Naive thymus-derived CD4-positive, alpha-beta T cell (primary cell): ENCODE measurements around the gene UBE4B. TPM values are rescaled to one million over a fixed set of nuclear protein-coding genes. Genes with fewer than 3 reads are reported as not detected.

Source experiments
- ATAC-seq: fragments of 150-1000 bp; cut with Tn5 transposase; 2 replicates; pipeline ENCODE4 v1.10.0; 2021; ENCODE audit warnings: mild to moderate bottlenecking, moderate library complexity
- CTCF ChIA-PET: fragments of 350-600 bp; sonication (Branson Sonifier 250); formaldehyde crosslinking; loops from one replicate; lab custom pipeline; 2021; ENCODE audit warnings: antibody characterized with exemption; lab: Charles Lee
- POLR2A ChIA-PET: fragments of 350-600 bp; sonication (Branson Sonifier 250); formaldehyde crosslinking; loops from one replicate; lab custom pipeline; 2021; ENCODE audit warnings: antibody characterized with exemption, inconsistent platforms; lab: Charles Lee
- DNase-seq, 9 donors: peaks; one replicate each; pipeline versions ENCODE4 v3.0.0 to v3.0.0-alpha.2; 2020 to 2022; ENCODE audit warnings: mixed read lengths in 1 of 9
- H3K27ac ChIP-seq: one replicate; pipeline ENCODE4 v1.7.0; 2013; ENCODE audit warnings: mild to moderate bottlenecking, low read depth, low read length, moderate library complexity
- H3K27me3 ChIP-seq, 2 donors: one replicate each; pipeline ENCODE4 v1.7.0; 2013; ENCODE audit warnings: low read length in 2 of 2, mild to moderate bottlenecking in 2 of 2, moderate library complexity in 2 of 2; ENCODE audit not compliant: control insufficient read depth in 2 of 2, insufficient read depth in 2 of 2
- H3K36me3 ChIP-seq, 3 experiments: 1 replicate in 2 of 3; 2 replicates in 1 of 3; pipeline ENCODE4 v1.7.0; 2013; ENCODE audit warnings: low read length in 3 of 3, mild to moderate bottlenecking in 3 of 3, moderate library complexity in 1 of 3; ENCODE audit not compliant: insufficient read depth in 3 of 3, control insufficient read depth in 2 of 3
- H3K4me1 ChIP-seq, 2 donors: one replicate each; pipeline ENCODE4 v1.7.0; 2013; ENCODE audit warnings: low read length in 2 of 2, mild to moderate bottlenecking in 2 of 2, moderate library complexity in 1 of 2; ENCODE audit not compliant: control insufficient read depth in 2 of 2, insufficient read depth in 2 of 2
- H3K4me3 ChIP-seq: 2 replicates; pipeline ENCODE4 v1.7.0; 2013; ENCODE audit warnings: mild to moderate bottlenecking, low read length
- H3K9me3 ChIP-seq, 3 experiments: 1 replicate in 2 of 3; 2 replicates in 1 of 3; pipeline ENCODE4 v1.7.0; 2013; ENCODE audit warnings: low read length in 3 of 3; ENCODE audit not compliant: control insufficient read depth in 2 of 3
- H3K27ac Mint-ChIP-seq, 9 donors: one replicate each; pipeline ENCODE4 v1.8.0; 2020 to 2022; ENCODE audit warnings: mixed read lengths in 9 of 9, mild to moderate bottlenecking in 8 of 9, moderate library complexity in 5 of 9, inconsistent platforms in 2 of 9
- H3K27me3 Mint-ChIP-seq, 5 donors: one replicate each; pipeline ENCODE4 v1.8.0; 2021 to 2022; ENCODE audit warnings: mixed read lengths in 5 of 5, mild to moderate bottlenecking in 1 of 5
- H3K36me3 Mint-ChIP-seq, 5 donors: one replicate each; pipeline ENCODE4 v1.8.0; 2020 to 2022; ENCODE audit warnings: mixed read lengths in 5 of 5, mild to moderate bottlenecking in 3 of 5, inconsistent platforms in 1 of 5
- H3K4me1 Mint-ChIP-seq, 7 donors: one replicate each; pipeline ENCODE4 v1.8.0; 2020 to 2022; ENCODE audit warnings: mixed read lengths in 7 of 7, mild to moderate bottlenecking in 3 of 7, inconsistent platforms in 1 of 7
- H3K4me3 Mint-ChIP-seq, 10 donors: one replicate each; pipeline ENCODE4 v1.8.0; 2020 to 2022; ENCODE audit warnings: mild to moderate bottlenecking in 10 of 10, mixed read lengths in 10 of 10, moderate library complexity in 6 of 10, inconsistent platforms in 2 of 10
- H3K9me3 Mint-ChIP-seq, 11 donors: one replicate each; pipeline ENCODE4 v1.8.0; 2020 to 2022; ENCODE audit warnings: mixed read lengths in 11 of 11, mild to moderate bottlenecking in 4 of 11, inconsistent platforms in 1 of 11, moderate library complexity in 1 of 11
- intact Hi-C, 2 donors: fragments of 100-400 bp; cut with micrococcal nuclease; formaldehyde crosslinking; loops; one replicate each; pipeline ENCODE4 v1.15.1; 2023
- polyA plus RNA-seq, 2 donors: library from polyadenylated mRNA; unstranded; fragments of 300-500 nt; fragmentation: Illumina TruSeq; gene quantifications; one replicate each; pipeline ENCODE4 v1.2.3, GENCODE V29; 2021
- total RNA-seq, 6 experiments: library from RNA in 5 of 6; stranded (reverse) in 5 of 6; gene quantifications; 1 replicate in 5 of 6; 2 replicates in 1 of 6; pipeline ENCODE4 v1.2.3 and lab custom pipeline; 2021 to 2026

Gene UBE4B
- total and polyA plus RNA-seq, 7 experiments from 2014 or later: 7.5 to 48.3 (median 39.2) TPM

- Mint-ChIP-seq H3K4me1 (peaks cover 0 to 6% (median 0%) of the 10 kb centered on the region in 7 donors), H3K27ac (no peak overlapping the region), H3K9me3 (no peaks in the 10 kb centered on the region), H3K4me3 (no peak overlapping the region), H3K36me3 (peaks cover 13 to 47% (median 15%) of the 10 kb centered on the region in 5 donors), H3K27me3 (no peaks in the 10 kb centered on the region)
- Histone ChIP-seq H3K9me3 (no peaks in the 10 kb centered on the region), H3K27ac (no peak overlapping the region), H3K4me3 (no peak overlapping the region), H3K36me3 (peaks cover 0 to 49% (median 6%) of the 10 kb centered on the region in 3 experiments), H3K4me1 (no peaks in the 10 kb centered on the region), H3K27me3 (no peaks in the 10 kb centered on the region)
- POLR2A ChIA-PET: no interaction called here
- no peak for ATAC-seq
- intact Hi-C loops: no loop called here
- DNase-seq: no peak
- CTCF ChIA-PET: interaction anchor here (0.6 kb wide), 1 partner anchor 29 kb away, joined by 4 read pairs; no protein-coding TSS in a partner anchor
Measured at GRCh38 chr1:10161541-10162290, 129.0 kb downstream of the UBE4B start.

- peak overlapping the region in 1 of 10 donors; percentile 34 for H3K4me3 Mint-ChIP-seq
- ChIA-PET CTCF (no interaction called here), POLR2A (no interaction called here)
- peaks cover 19 to 71% (median 40%) of the 10 kb centered on the region in 5 donors for H3K36me3 Mint-ChIP-seq
- Histone ChIP-seq H3K4me1 (peaks cover 0 to 7% of the 10 kb centered on the region in 2 donors), H3K4me3 (no peak overlapping the region), H3K27me3 (no peaks in the 10 kb centered on the region), H3K27ac (no peak overlapping the region), H3K9me3 (no peaks in the 10 kb centered on the region), H3K36me3 (peaks cover 0 to 70% (median 13%) of the 10 kb centered on the region in 3 experiments)
- no peak for ATAC-seq
- peaks cover 0 to 45% (median 4%) of the 10 kb centered on the region in 7 donors for H3K4me1 Mint-ChIP-seq
- H3K27me3 Mint-ChIP-seq: no peaks in the 10 kb centered on the region
- no peak for DNase-seq
- H3K9me3 Mint-ChIP-seq: no peaks in the 10 kb centered on the region
- H3K27ac Mint-ChIP-seq: peak overlapping the region in 4 of 9 donors; percentile 49 to 89 (median 54)
- intact Hi-C loops: no loop called here
Measured at GRCh38 chr1:10168912-10169514, 136.3 kb downstream of the UBE4B start.

GRCh38 chr1:10170239-10170574 lies 137.4 kb downstream of the UBE4B start:
- H3K4me1 Mint-ChIP-seq: peaks cover 0 to 50% (median 4%) of the 10 kb centered on the region in 7 donors
- Histone ChIP-seq H3K4me1 (peaks cover 0 to 7% of the 10 kb centered on the region in 2 donors), H3K4me3 (no peak overlapping the region), H3K27ac (no peak overlapping the region), H3K27me3 (no peaks in the 10 kb centered on the region), H3K36me3 (peaks cover 0 to 66% (median 7%) of the 10 kb centered on the region in 3 experiments), H3K9me3 (no peaks in the 10 kb centered on the region)
- peak overlapping the region in 4 of 9 donors; percentile 12 to 89 (median 73) for H3K27ac Mint-ChIP-seq
- CTCF ChIA-PET: no interaction called here
- peaks cover 17 to 72% (median 38%) of the 10 kb centered on the region in 5 donors for H3K36me3 Mint-ChIP-seq
- intact Hi-C loops: loop anchor here in 1 of 2 donors (1.0 kb wide), 1 partner anchor 17 kb away; no protein-coding TSS in a partner anchor
- POLR2A ChIA-PET: no interaction called here
- H3K9me3 Mint-ChIP-seq: peaks cover 0 to 5% (median 0%) of the 10 kb centered on the region in 11 donors
- DNase-seq (no peak), ATAC-seq (no peak)
- H3K27me3 Mint-ChIP-seq: no peaks in the 10 kb centered on the region
- H3K4me3 Mint-ChIP-seq: peak overlapping the region in 1 of 10 donors; percentile 77

- Histone ChIP-seq H3K9me3 (no peaks in the 10 kb centered on the region), H3K4me3 (no peak overlapping the region), H3K27me3 (no peaks in the 10 kb centered on the region), H3K27ac (no peak overlapping the region), H3K4me1 (peaks cover 0 to 7% of the 10 kb centered on the region in 2 donors), H3K36me3 (peaks cover 0 to 55% (median 7%) of the 10 kb centered on the region in 3 experiments)
- peaks cover 15 to 70% (median 40%) of the 10 kb centered on the region in 5 donors for H3K36me3 Mint-ChIP-seq
- ATAC-seq (no peak), DNase-seq (no peak)
- peaks cover 0 to 50% (median 4%) of the 10 kb centered on the region in 7 donors for H3K4me1 Mint-ChIP-seq
- H3K9me3 Mint-ChIP-seq: peaks cover 0 to 13% (median 6%) of the 10 kb centered on the region in 11 donors
- intact Hi-C loops: no loop called here
- H3K4me3 Mint-ChIP-seq: no peak overlapping the region
- H3K27ac Mint-ChIP-seq: no peak overlapping the region
- ChIA-PET CTCF (no interaction called here), POLR2A (no interaction called here)
- H3K27me3 Mint-ChIP-seq: no peaks in the 10 kb centered on the region
Measured at GRCh38 chr1:10171105-10171767, 138.5 kb downstream of the UBE4B start.

GRCh38 chr1:10171995-10172669 lies 139.4 kb downstream of the UBE4B start:
- H3K4me1 ChIP-seq: peaks cover 0 to 7% of the 10 kb centered on the region in 2 donors
- H3K27ac ChIP-seq: no peak overlapping the region
- H3K4me3 ChIP-seq: no peak overlapping the region
- H3K4me3 Mint-ChIP-seq: peak overlapping the region in 1 of 10 donors; percentile 1
- ChIA-PET POLR2A (no interaction called here), CTCF (no interaction called here)
- peaks cover 0 to 13% (median 6%) of the 10 kb centered on the region in 11 donors for H3K9me3 Mint-ChIP-seq
- H3K4me1 Mint-ChIP-seq: peaks cover 0 to 50% (median 4%) of the 10 kb centered on the region in 7 donors
- H3K36me3 Mint-ChIP-seq: peaks cover 15 to 73% (median 44%) of the 10 kb centered on the region in 5 donors
- intact Hi-C loops: no loop called here
- H3K9me3 ChIP-seq: no peaks in the 10 kb centered on the region
- ATAC-seq: no peak
- H3K27me3 ChIP-seq: no peaks in the 10 kb centered on the region
- H3K36me3 ChIP-seq: peaks cover 0 to 52% (median 7%) of the 10 kb centered on the region in 3 experiments
- no peaks in the 10 kb centered on the region for H3K27me3 Mint-ChIP-seq
- H3K27ac Mint-ChIP-seq: peak overlapping the region in 2 of 9 donors; percentile 15 to 70
- DNase-seq: no peak

DNA sequence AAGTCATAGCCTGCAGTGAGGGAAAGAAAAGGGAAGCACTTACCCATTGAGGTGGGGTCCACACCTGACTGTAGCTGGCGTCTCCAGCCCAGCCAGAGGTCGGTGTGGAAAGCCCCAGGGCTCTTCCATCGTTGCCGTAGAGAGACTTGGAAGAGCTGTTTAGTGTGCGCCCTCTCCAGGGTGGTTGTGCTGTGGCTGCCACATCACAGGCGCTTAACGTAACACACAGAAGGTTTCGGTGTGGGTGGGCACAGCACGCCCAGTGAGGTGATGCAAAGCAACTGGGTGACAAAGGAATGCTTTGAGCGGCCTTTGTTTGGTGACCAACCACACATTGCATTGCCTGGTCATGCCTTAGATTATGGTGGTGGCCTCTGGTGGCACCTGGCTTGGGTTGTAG lies 140.8 kb downstream of the UBE4B start:
- peaks cover 15 to 64% (median 44%) of the 10 kb centered on the region in 5 donors for H3K36me3 Mint-ChIP-seq

More for the DNA sequence above, 140.8 kb downstream of the UBE4B start:
- H3K9me3 ChIP-seq: no peaks in the 10 kb centered on the region
- peaks cover 0 to 7% of the 10 kb centered on the region in 2 donors for H3K4me1 ChIP-seq
- no peak overlapping the region for H3K4me3 ChIP-seq
- no peak for DNase-seq
- H3K27ac Mint-ChIP-seq: peak overlapping the region in 1 of 9 donors; percentile 49
- no peak overlapping the region for H3K27ac ChIP-seq
- H3K9me3 Mint-ChIP-seq: peaks cover 0 to 13% (median 6%) of the 10 kb centered on the region in 11 donors
- POLR2A ChIA-PET: no interaction called here
- intact Hi-C loops: no loop called here
- CTCF ChIA-PET: interaction anchor here (0.6 kb wide), 1 partner anchor 706 kb away, joined by 3 read pairs; no protein-coding TSS in a partner anchor
- peaks cover 0 to 45% (median 0%) of the 10 kb centered on the region in 3 experiments for H3K36me3 ChIP-seq
- peaks cover 0 to 43% (median 4%) of the 10 kb centered on the region in 7 donors for H3K4me1 Mint-ChIP-seq
- H3K27me3 Mint-ChIP-seq: no peaks in the 10 kb centered on the region
- ATAC-seq: no peak
- no peaks in the 10 kb centered on the region for H3K27me3 ChIP-seq
- H3K4me3 Mint-ChIP-seq: no peak overlapping the region
